ENCODE measurements around the gene KLC1. TPM values are rescaled to one million over a fixed set of nuclear protein-coding genes. Genes with fewer than 3 reads are reported as not detected.

The KLC1 gene
- total RNA-seq, 1 donor from 2014 or later, result 169 TPM

DNA sequence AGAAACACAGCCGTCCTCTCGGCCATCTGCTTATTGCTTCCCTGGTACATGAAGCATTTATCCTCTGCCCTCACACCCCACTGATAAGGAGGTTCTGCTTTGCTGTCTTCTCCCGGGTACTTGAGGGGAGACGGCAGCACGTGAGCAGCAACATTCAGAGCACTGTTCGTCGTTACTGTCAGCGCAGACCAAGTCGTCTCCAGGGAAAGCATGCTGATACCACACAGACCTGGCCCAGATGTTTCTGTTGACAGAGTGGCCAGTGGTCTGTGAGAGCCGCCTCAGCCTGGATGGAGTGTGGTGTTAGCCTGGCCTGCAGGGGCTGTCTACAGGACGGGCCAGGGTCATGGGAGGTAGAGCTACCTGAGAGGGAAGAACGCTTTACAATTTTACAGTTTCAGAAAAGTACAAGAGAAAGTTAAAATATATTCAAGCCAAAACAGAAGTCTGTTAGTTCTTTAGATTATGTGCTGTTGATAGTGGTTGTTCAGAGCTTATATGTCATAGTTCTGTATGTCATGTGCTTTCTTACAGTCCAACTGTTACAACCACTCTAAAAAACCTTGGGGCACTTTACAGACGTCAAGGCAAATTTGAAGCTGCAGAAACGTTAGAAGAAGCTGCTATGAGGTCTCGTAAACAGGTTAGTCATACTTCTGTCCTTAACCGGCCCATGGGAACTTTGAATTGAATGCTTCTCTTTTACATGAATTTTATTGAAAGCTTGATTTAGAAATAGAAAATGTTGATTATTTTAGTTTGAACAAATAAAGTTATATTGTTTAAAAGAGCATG lies 48.1 kb downstream of the KLC1 start:
- Mint-ChIP-seq H3K27me3 (ENCODE audit: low read depth) (no peaks in the 10 kb centered on the region), H3K36me3 (ENCODE audit: low read depth) (peaks cover 74% of the 10 kb centered on the region), H3K4me3 (ENCODE audit: low read depth) (no peak overlapping the region), H3K9me3 (no peaks in the 10 kb centered on the region), H3K27ac (no peak overlapping the region), H3K4me1 (ENCODE audit: low read depth) (peaks cover 2% of the 10 kb centered on the region)
- no peak for DNase-seq (ENCODE audit: low spot score)
- intact Hi-C loops (cut with micrococcal nuclease), result no loop called here

DNA sequence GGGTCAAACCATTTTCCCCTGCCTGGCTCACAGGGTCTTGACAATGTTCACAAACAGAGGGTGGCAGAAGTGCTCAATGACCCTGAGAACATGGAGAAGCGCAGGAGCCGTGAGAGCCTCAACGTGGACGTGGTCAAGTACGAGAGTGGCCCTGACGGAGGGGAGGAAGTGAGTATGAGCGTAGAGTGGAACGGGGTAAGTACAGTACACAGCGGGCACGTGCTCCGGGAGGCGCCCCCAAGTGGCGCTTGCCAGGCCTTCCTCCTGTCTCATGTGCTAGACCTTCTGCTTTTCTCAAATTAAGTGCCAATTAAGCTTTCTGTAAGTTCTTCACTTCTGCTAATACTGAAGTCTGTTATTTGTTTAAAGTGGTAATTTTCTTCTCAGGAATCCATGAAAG lies 50.3 kb downstream of the KLC1 start:
- Mint-ChIP-seq H3K4me3 (ENCODE audit: low read depth) (no peak overlapping the region), H3K27ac (no peak overlapping the region), H3K36me3 (ENCODE audit: low read depth) (peaks cover 71% of the 10 kb centered on the region), H3K9me3 (no peaks in the 10 kb centered on the region), H3K27me3 (ENCODE audit: low read depth) (no peaks in the 10 kb centered on the region), H3K4me1 (ENCODE audit: low read depth) (peaks cover 2% of the 10 kb centered on the region)
- intact Hi-C loops (cut with micrococcal nuclease), result no loop called here
- no peak for DNase-seq (ENCODE audit: low spot score)

DNA sequence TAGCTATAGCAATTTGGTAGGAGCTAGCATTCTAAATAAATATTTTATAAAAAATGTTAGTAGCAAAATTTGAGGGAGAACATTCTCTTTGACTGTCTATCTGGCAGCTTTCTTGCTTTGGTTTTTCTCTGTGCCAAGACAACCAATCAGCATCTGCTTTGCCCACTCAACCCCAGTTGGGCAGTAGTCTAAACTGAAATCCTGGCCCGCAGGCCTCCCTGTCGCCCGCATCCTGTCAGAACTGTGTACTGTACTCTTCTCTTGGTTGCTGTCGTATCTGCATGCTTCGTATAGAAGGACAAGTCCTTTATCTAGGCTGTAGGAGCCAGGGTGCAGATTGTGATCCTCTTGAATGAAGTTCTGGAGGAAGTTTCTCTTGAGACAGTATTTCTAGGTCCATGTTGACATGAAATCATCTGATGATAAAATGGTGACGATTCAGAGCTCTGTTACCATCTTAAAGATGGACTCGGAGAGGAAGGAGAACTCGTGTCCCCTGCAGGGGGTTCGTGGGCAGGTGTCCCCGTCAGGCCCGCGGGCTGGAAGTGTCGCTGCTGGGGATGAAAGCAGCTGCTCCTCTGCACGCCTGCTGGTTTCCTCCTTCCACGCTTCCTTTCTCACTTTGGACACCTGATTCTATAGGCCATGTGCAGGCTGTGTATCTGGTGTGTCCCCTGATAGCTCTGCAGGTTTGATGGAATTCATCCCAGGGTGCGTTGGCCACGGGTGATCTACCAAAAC lies 51.6 kb downstream of the KLC1 start:
- no peak overlapping the region for H3K27ac Mint-ChIP-seq

DNA sequence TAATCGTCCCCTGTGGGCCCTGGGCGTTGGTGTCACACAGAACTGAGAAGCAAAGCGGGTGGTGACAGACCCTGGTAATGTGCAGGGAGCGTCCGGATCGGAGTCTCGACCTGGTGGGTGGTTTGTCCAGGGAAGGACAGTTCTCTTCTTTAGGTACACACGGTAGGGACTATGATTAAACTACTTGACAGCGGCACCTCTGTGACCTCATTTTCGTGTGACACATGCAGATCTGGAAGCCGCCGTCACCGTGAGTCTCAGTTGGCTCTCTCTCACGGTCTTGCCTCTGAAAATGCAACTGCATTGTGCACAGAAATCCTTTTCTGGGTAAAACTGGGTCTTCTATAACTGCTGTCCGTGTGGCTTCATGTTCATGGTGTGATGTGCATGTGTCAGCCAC lies 54.1 kb downstream of the KLC1 start:
- H3K36me3 Mint-ChIP-seq (ENCODE audit: low read depth), result peaks cover 64% of the 10 kb centered on the region
- no peaks in the 10 kb centered on the region for H3K9me3 Mint-ChIP-seq
- H3K27me3 Mint-ChIP-seq (ENCODE audit: low read depth), result no peaks in the 10 kb centered on the region
- H3K4me3 Mint-ChIP-seq (ENCODE audit: low read depth), result no peak overlapping the region
- no peak overlapping the region for H3K27ac Mint-ChIP-seq
- intact Hi-C loops (cut with micrococcal nuclease), result loop anchor here (10.0 kb wide), 1 partner anchor 118 kb away; the partner anchor contains the start of genes BAG5 and COA8
- H3K4me1 Mint-ChIP-seq (ENCODE audit: low read depth), result peaks cover 3% of the 10 kb centered on the region
- no peak for DNase-seq (ENCODE audit: low spot score)

More for the DNA sequence above, 51.6 kb downstream of the KLC1 start:
- H3K36me3 Mint-ChIP-seq (ENCODE audit: low read depth), result peaks cover 67% of the 10 kb centered on the region
- intact Hi-C loops (cut with micrococcal nuclease), result loop anchor here (10.0 kb wide), 1 partner anchor 116 kb away; the partner anchor contains the start of genes BAG5 and COA8
- H3K4me3 Mint-ChIP-seq (ENCODE audit: low read depth), result no peak overlapping the region
- peaks cover 2% of the 10 kb centered on the region for H3K4me1 Mint-ChIP-seq (ENCODE audit: low read depth)
- H3K27me3 Mint-ChIP-seq (ENCODE audit: low read depth), result no peaks in the 10 kb centered on the region
- no peak for DNase-seq (ENCODE audit: low spot score)
- no peaks in the 10 kb centered on the region for H3K9me3 Mint-ChIP-seq

DNA sequence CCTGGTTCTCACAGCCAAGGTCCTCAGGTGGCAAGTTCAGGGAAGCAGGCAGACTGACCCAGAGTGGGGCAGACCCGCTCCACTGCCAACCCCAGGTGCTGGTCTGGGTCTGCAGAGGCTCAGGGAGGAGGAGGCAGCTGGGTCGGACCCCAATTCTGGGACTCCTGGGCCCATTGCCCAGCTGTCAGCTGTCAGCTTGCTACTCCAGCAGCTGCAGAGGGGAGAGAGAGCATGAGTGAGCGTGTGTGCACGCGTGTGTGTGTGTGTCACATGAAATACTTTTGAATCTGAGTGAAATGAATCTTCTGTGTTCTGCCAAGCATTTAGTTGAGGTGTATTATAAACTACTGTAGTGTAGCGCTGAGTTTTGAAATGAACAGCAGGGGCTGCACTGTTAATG lies 55.5 kb downstream of the KLC1 start:
- Mint-ChIP-seq H3K4me3 (ENCODE audit: low read depth) (no peak overlapping the region), H3K27ac (no peak overlapping the region), H3K9me3 (no peaks in the 10 kb centered on the region), H3K36me3 (ENCODE audit: low read depth) (peaks cover 61% of the 10 kb centered on the region), H3K27me3 (ENCODE audit: low read depth) (no peaks in the 10 kb centered on the region), H3K4me1 (ENCODE audit: low read depth) (peaks cover 1% of the 10 kb centered on the region)
- no peak for DNase-seq (ENCODE audit: low spot score)
- intact Hi-C loops (cut with micrococcal nuclease), result loop anchor here (10.0 kb wide), 1 partner anchor 120 kb away; the partner anchor contains the start of genes BAG5 and COA8

DNA sequence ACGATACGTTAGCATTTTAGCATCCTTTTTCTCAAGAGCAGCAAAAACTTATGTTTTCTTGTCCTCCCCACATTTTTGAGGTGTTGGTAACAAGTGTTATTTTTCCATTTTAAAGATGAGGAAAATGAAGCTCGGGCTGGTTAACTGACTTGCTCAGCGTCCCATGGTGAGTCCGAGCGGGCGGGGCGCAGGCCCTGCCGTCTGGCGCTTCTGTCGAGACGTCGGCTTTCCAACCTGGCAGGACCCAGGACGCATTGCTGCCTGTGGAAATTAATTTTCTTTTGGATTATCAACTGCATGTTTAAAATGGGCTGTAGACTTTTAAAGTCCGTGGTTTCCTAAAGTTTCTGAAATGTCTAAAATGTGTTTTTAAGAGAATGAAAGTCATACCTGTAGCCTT lies 55.9 kb downstream of the KLC1 start:
- no peak overlapping the region for H3K4me3 Mint-ChIP-seq (ENCODE audit: low read depth)
- H3K4me1 Mint-ChIP-seq (ENCODE audit: low read depth), result peaks cover 1% of the 10 kb centered on the region
- intact Hi-C loops (cut with micrococcal nuclease), result loop anchor here (10.0 kb wide), 1 partner anchor 120 kb away; the partner anchor contains the start of genes BAG5 and COA8
- no peak overlapping the region for H3K27ac Mint-ChIP-seq
- H3K36me3 Mint-ChIP-seq (ENCODE audit: low read depth), result peaks cover 59% of the 10 kb centered on the region
- no peaks in the 10 kb centered on the region for H3K9me3 Mint-ChIP-seq
- DNase-seq (ENCODE audit: low spot score), result no peak
- no peaks in the 10 kb centered on the region for H3K27me3 Mint-ChIP-seq (ENCODE audit: low read depth)

DNA sequence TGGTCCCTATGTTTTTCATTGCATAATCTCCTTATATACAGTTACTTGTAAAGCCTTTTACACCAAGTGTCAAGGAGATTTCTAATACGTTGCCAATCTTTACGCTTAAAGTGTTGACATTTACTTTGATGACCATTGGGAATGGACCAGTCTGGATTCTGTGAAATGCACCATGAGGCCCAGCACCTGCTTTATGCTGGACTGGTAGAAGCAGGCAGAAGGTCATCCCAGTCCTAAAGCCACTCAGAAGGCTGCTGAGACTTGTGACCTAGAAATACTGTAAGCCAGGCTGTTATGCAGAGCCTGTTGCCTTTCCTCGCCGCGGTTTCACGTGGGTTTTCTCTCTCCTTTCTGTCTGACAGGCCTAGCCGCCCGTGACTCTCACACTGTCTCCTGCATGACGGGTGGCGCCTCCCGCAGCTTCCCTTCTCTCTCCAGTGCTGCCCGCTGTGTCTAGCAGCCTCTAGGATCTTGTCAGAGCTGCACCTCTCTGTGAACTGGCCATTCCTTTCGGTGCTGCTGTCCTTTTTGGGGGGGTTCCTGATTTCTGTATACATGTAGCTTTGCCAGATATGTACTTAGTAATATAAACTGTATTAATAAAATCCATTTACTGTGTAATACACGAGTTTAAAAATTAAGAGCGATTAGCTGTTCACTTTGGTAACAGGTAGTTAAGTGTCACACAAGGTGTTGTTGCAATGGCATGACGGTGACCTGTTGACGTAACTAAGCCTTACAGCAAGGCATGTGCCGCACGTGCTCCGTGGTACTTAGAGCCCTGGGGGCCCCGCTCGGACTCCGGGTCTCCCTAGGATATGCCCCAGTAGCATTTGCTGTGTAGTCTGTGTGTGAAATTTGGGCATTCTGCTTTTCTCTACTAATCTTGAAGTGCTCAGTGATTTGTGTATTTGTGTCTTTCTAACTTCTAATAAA lies 56.5 kb downstream of the KLC1 start:
- Mint-ChIP-seq H3K27me3 (ENCODE audit: low read depth) (no peaks in the 10 kb centered on the region), H3K4me3 (ENCODE audit: low read depth) (no peak overlapping the region), H3K27ac (no peak overlapping the region), H3K9me3 (no peaks in the 10 kb centered on the region), H3K36me3 (ENCODE audit: low read depth) (peaks cover 59% of the 10 kb centered on the region), H3K4me1 (ENCODE audit: low read depth) (peaks cover 1% of the 10 kb centered on the region)
- intact Hi-C loops (cut with micrococcal nuclease), result loop anchor here (10.0 kb wide), 1 partner anchor 121 kb away; the partner anchor contains the start of genes BAG5 and COA8
- DNase-seq (ENCODE audit: low spot score), result no peak

DNA sequence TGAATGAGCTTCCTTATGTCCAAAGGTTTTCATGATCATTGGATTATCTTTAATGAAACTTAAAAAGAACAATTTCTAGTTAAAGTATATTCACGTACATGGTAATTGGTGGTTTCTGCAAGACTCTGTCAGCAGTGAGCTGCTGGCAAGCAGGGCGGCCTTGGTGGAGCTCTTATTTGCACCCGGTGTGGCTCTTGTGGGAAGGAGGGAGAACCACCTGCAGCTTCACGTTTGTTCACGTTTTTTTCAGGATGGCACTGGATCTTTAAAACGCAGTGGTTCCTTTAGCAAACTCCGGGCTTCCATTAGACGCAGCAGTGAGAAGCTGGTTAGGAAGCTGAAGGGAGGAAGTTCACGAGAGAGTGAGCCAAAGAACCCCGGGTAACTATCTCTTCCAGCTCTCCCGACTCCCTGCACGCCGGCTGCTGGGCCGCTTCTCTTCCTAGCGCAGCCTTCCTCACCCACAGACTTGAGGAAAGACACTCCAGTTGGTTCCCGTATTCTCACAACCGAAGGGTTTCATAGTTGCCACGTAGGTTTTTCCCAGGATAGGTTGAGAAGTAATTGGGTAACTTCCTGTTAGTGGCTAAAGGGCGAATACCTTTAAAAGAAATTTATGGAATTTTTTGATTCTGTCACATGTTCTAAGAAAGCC lies 57.9 kb downstream of the KLC1 start:
- intact Hi-C loops (cut with micrococcal nuclease), result loop anchor here (10.0 kb wide), 1 partner anchor 122 kb away; the partner anchor contains the start of genes BAG5 and COA8
- no peak for DNase-seq (ENCODE audit: low spot score)

DNA sequence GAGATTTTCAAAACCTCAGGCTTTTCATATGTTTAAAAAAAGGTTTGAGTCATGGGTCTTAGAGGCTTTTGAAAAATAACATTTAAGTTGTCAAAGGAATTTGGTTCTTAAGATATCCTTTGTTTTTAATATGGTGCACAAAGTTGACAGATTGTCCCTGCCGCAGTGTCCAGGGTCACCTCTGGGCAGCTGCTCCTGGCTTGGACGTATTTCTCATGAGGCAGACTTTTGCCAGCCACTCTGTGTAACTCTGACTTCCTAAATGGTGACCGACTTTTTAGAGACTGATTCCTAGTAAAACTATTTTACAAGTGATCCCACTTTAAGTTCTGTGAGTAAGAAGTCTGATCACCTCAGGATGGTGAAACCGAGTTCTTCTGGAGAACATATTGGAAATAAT lies 58.7 kb downstream of the KLC1 start:
- peaks cover 1% of the 10 kb centered on the region for H3K4me1 Mint-ChIP-seq (ENCODE audit: low read depth)
- DNase-seq (ENCODE audit: low spot score), result no peak
- H3K9me3 Mint-ChIP-seq, result no peaks in the 10 kb centered on the region
- intact Hi-C loops (cut with micrococcal nuclease), result loop anchor here (10.0 kb wide), 1 partner anchor 123 kb away; the partner anchor contains the start of genes BAG5 and COA8
- peaks cover 48% of the 10 kb centered on the region for H3K36me3 Mint-ChIP-seq (ENCODE audit: low read depth)
- H3K27ac Mint-ChIP-seq, result no peak overlapping the region
- no peaks in the 10 kb centered on the region for H3K27me3 Mint-ChIP-seq (ENCODE audit: low read depth)
- no peak overlapping the region for H3K4me3 Mint-ChIP-seq (ENCODE audit: low read depth)

More for the DNA sequence above, 57.9 kb downstream of the KLC1 start:
- no peak overlapping the region for H3K4me3 Mint-ChIP-seq (ENCODE audit: low read depth)
- H3K4me1 Mint-ChIP-seq (ENCODE audit: low read depth), result peaks cover 1% of the 10 kb centered on the region
- peaks cover 48% of the 10 kb centered on the region for H3K36me3 Mint-ChIP-seq (ENCODE audit: low read depth)
- H3K9me3 Mint-ChIP-seq, result no peaks in the 10 kb centered on the region
- no peak overlapping the region for H3K27ac Mint-ChIP-seq
- no peaks in the 10 kb centered on the region for H3K27me3 Mint-ChIP-seq (ENCODE audit: low read depth)

DNA sequence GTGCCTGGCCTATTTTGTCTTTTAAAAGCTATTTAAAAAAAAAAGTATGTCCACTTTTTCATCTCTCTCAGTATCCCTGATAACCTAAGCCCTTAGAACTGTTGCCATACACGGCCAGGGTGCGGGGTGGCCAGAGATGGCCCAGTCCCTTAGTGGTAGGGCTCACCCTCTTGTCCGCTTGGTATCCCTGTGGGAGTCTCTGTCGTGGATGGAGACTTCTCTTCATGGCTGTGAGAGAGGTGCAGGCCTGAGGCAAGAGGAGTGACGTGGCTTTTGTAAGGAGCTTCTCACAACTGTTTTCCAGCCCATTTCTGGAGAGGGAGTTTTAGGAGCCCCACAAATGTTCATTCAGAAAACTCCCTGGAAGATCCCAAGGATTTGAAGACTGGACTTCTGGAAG lies 59.4 kb downstream of the KLC1 start:
- no peak for DNase-seq (ENCODE audit: low spot score)
- Mint-ChIP-seq H3K27ac (no peak overlapping the region), H3K4me3 (ENCODE audit: low read depth) (no peak overlapping the region), H3K9me3 (no peaks in the 10 kb centered on the region), H3K4me1 (ENCODE audit: low read depth) (peaks cover 1% of the 10 kb centered on the region), H3K36me3 (ENCODE audit: low read depth) (peaks cover 41% of the 10 kb centered on the region), H3K27me3 (ENCODE audit: low read depth) (no peaks in the 10 kb centered on the region)
- intact Hi-C loops (cut with micrococcal nuclease), result loop anchor here (10.0 kb wide), 1 partner anchor 124 kb away; the partner anchor contains the start of genes BAG5 and COA8

DNA sequence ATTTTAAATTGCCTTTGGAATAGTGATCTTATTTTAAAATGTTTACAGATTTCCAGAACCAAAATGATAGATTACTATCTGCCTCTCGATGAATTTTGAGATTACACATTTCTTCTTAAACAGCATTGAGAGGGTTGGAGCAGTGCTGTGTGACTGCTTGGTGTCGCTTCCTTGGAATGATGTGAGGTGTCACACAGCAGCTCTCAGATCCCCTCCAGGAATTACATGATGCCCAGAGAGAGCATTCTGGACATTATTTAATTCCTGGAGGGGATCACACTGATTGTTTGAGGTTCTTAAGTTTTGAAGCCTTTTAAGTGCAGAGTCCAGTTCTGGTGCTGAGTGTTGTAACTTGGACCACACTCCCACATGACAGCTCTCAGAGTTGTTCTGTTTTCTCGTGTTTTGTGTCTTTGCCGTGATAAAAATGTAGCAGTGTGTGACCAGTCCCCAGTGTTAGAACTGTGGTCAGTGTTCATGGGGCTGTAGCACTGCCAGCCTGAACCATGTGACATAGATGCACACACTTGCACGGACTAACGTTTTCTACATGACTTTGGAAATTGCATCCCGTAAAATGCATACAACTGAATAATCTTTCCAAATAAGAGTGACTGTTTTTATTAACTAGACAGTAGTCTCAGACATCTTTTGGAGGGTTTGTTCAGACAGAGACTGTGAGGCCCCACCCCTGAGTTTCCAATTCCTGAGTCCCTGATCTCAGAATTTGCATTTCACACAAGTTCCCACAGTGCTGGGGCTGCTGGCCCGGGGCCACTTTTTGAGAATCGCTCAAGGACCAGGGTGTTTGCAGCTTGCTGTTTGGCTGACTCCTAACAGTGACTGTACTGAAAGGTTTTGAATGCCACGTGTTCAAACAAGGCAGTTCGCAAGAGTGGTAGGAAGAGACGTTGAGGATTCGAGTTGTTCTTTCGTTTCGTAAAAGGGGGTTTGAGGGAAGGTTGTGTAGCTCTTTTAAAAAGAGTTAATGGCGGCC lies 60.2 kb downstream of the KLC1 start:
- Mint-ChIP-seq H3K27ac (no peak overlapping the region), H3K4me3 (ENCODE audit: low read depth) (no peak overlapping the region), H3K9me3 (no peaks in the 10 kb centered on the region), H3K4me1 (ENCODE audit: low read depth) (peaks cover 1% of the 10 kb centered on the region), H3K27me3 (ENCODE audit: low read depth) (no peaks in the 10 kb centered on the region), H3K36me3 (ENCODE audit: low read depth) (peaks cover 43% of the 10 kb centered on the region)
- no peak for DNase-seq (ENCODE audit: low spot score)
- intact Hi-C loops (cut with micrococcal nuclease), result loop anchor here (10.0 kb wide), 1 partner anchor 124 kb away; the partner anchor contains the start of genes BAG5 and COA8
